ENCODE results near the gene SLC12A9.

Gene SLC12A9

GRCh38 chr7:100902638-100903037, 50.1 kb downstream of the SLC12A9 start:
- ChIA-PET CTCF (interaction anchor here (0.7 to 3.9 kb wide), 2 partner anchors 156 to 183 kb away, joined by 3 to 22 read pairs; no protein-coding TSS in a partner anchor), POLR2A (no interaction called here)
- no peaks in the 10 kb centered on the region for H3K9me3 ChIP-seq (ENCODE audit: control insufficient read depth, insufficient read depth, low read depth, low read length)
- H3K27ac ChIP-seq (ENCODE audit: extremely low read depth, low read depth, low read length): no peak overlapping the region
- no peak overlapping the region for H3K4me3 ChIP-seq (ENCODE audit: low read depth, low read length)
- H3K36me3 ChIP-seq (ENCODE audit: control insufficient read depth in 2 of 2, insufficient read depth in 1 of 2, low read length in 2 of 2): no peaks in the 10 kb centered on the region
- TF ChIP-seq ZNF654 (tag by site-specific recombination; IDR thresholded peaks at IDR 0.05; ENCODE audit: low read depth) (no peak), ZNF132 (tag by site-specific recombination; IDR thresholded peaks at IDR 0.05; ENCODE audit: borderline replicate concordance) (no peak), FEZF1 (tag by site-specific recombination; IDR thresholded peaks at IDR 0.05) (no peak), ZNF155 (tag by site-specific recombination; IDR thresholded peaks at IDR 0.05) (no peak), ZNF658 (tag by site-specific recombination; IDR thresholded peaks at IDR 0.05) (no peak), ZNF518A (tag by site-specific recombination; conservative IDR thresholded peaks at IDR 0.05; ENCODE audit: low read depth) (no peak), ZXDB (tag by site-specific recombination; IDR thresholded peaks at IDR 0.05) (no peak), ZNF837 (tag by site-specific recombination; IDR thresholded peaks at IDR 0.05) (no peak), ZNF704 (tag by site-specific recombination; IDR thresholded peaks at IDR 0.05) (no peak), ZNF791 (tag by site-specific recombination; IDR thresholded peaks at IDR 0.05) (no peak), REPIN1 (tag by site-specific recombination; IDR thresholded peaks at IDR 0.05; ENCODE audit: low read depth) (no peak), ZSCAN18 (tag by site-specific recombination; IDR thresholded peaks at IDR 0.05) (no peak), ZBTB21 (tag by site-specific recombination; IDR thresholded peaks at IDR 0.05) (no peak), ZNF214 (tag by site-specific recombination; IDR thresholded peaks at IDR 0.05; ENCODE audit: borderline replicate concordance) (no peak), PRDM2 (tag by site-specific recombination; IDR thresholded peaks at IDR 0.05; ENCODE audit: borderline replicate concordance) (no peak), ZNF449 (tag by site-specific recombination; IDR thresholded peaks at IDR 0.05) (no peak), PRDM6 (tag by site-specific recombination; IDR thresholded peaks at IDR 0.05) (no peak), ZNF843 (tag by site-specific recombination; IDR thresholded peaks at IDR 0.05) (no peak)
- no peaks in the 10 kb centered on the region for H3K4me1 ChIP-seq (ENCODE audit: control insufficient read depth, insufficient read depth, low read length)
